ENCODE measurements around the gene EPB41L5.
"Not testable (repeated sequence)": the region's sequence is repeated elsewhere in the genome, so short reads cannot be mapped to it uniquely, and the experiment has no call there.

EPB41L5 gene

DNA sequence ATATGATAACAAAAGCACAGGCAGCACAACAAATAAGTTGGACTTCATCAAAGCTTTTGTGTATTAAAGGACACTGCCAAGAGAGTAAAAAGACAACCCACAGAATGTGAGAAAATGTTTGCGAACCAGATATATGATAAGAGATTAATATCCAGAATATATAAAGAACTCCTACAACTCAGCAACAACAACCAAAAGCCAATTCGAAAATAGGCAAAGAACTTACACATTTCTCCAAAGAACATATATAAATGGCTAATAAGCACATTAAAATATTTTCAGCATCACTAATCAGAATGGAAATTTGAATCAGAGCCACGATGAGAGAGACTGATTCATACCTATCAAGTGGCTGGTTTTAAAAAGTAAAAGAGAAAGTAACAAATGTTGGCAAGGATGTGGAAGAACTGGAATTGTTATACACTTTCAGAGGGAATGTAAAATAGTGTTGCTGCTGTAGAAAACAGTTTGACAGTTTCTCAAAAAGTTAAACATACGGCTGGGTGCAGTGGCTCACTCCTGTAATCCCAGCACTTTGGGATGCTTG lies 25.2 kb downstream of the EPB41L5 start:
- H3K4me3 Mint-ChIP-seq, result no peak overlapping the region
- H3K36me3 Mint-ChIP-seq (ENCODE audit: insufficient read depth), result no peaks in the 10 kb centered on the region
- peaks cover 5% of the 10 kb centered on the region for H3K4me1 Mint-ChIP-seq
- H3K27me3 Mint-ChIP-seq, result no peaks in the 10 kb centered on the region
- DNase-seq (ENCODE audit: low spot score in 2 of 2) (no peak), ATAC-seq (replicated peaks; ENCODE audit: extremely low read depth, poor library complexity, severe bottlenecking) (no peak)
- H3K9me3 Mint-ChIP-seq, result no peaks in the 10 kb centered on the region
- no peak overlapping the region for H3K27ac Mint-ChIP-seq (ENCODE audit: low read depth)

- H3K27me3 Mint-ChIP-seq, result no peaks in the 10 kb centered on the region
- no peaks in the 10 kb centered on the region for H3K36me3 Mint-ChIP-seq (ENCODE audit: insufficient read depth)
- peaks cover 11% of the 10 kb centered on the region for H3K4me1 Mint-ChIP-seq
- no peak overlapping the region for H3K4me3 Mint-ChIP-seq
- no peaks in the 10 kb centered on the region for H3K9me3 Mint-ChIP-seq
- H3K27ac Mint-ChIP-seq (ENCODE audit: low read depth), result peak overlapping the region; percentile 70
- DNase-seq (ENCODE audit: low spot score in 2 of 2) (no peak), ATAC-seq (replicated peaks; ENCODE audit: extremely low read depth, poor library complexity, severe bottlenecking) (no peak)
These were observed 29.5 kb downstream of the EPB41L5 start for GRCh38 chr2:120042359-120042758.

GRCh38 chr2:120044336-120044735 lies 31.5 kb downstream of the EPB41L5 start:
- H3K4me3 Mint-ChIP-seq, result no peak overlapping the region
- no peaks in the 10 kb centered on the region for H3K9me3 Mint-ChIP-seq
- no peak overlapping the region for H3K27ac Mint-ChIP-seq (ENCODE audit: low read depth)
- H3K27me3 Mint-ChIP-seq, result no peaks in the 10 kb centered on the region
- DNase-seq (ENCODE audit: low spot score in 2 of 2) (no peak), ATAC-seq (replicated peaks; ENCODE audit: extremely low read depth, poor library complexity, severe bottlenecking) (no peak)
- H3K36me3 Mint-ChIP-seq (ENCODE audit: insufficient read depth), result no peaks in the 10 kb centered on the region
- H3K4me1 Mint-ChIP-seq, result peaks cover 16% of the 10 kb centered on the region

- not testable (repeated sequence) for H3K36me3 Mint-ChIP-seq (ENCODE audit: insufficient read depth); ATAC-seq (replicated peaks; ENCODE audit: extremely low read depth, poor library complexity, severe bottlenecking); H3K27me3 Mint-ChIP-seq; H3K4me3 Mint-ChIP-seq; H3K27ac Mint-ChIP-seq (ENCODE audit: low read depth); DNase-seq (ENCODE audit: low spot score in 2 of 2); H3K9me3 Mint-ChIP-seq
- peaks cover 21% of the 10 kb centered on the region for H3K4me1 Mint-ChIP-seq
These were observed 32.9 kb downstream of the EPB41L5 start for GRCh38 chr2:120045775-120046174.

GRCh38 chr2:120046252-120046651 lies 33.4 kb downstream of the EPB41L5 start:
- not testable (repeated sequence) for DNase-seq (ENCODE audit: low spot score in 2 of 2); H3K4me3 Mint-ChIP-seq; H3K27ac Mint-ChIP-seq (ENCODE audit: low read depth); H3K27me3 Mint-ChIP-seq; H3K9me3 Mint-ChIP-seq; H3K36me3 Mint-ChIP-seq (ENCODE audit: insufficient read depth); ATAC-seq (replicated peaks; ENCODE audit: extremely low read depth, poor library complexity, severe bottlenecking)
- H3K4me1 Mint-ChIP-seq, result peaks cover 21% of the 10 kb centered on the region

- H3K4me3 Mint-ChIP-seq, result no peak overlapping the region
These were observed 39.7 kb downstream of the EPB41L5 start for GRCh38 chr2:120052597-120052996.

DNA sequence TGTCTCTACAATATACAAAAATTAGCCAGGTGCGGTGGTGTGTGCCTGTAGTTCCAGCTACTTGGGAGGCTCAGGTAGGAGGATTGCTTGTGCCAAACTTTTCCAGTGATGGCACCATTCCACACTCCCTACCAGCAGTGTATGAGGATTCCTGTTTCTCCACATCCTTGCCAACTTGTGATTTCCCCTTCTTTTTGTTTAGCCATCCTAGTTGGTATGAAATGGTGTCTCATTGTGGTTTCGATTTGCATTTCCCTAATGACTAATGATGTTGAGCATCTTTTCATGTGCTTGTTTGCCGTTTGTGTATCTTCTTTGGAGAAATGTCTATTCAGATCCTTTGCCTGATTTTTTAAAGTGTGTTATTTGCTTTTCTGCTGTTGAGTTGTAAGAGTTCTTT lies 41.0 kb downstream of the EPB41L5 start:
- Mint-ChIP-seq H3K4me1 (peaks cover 8% of the 10 kb centered on the region), H3K4me3 (no peak overlapping the region), H3K36me3 (ENCODE audit: insufficient read depth) (no peaks in the 10 kb centered on the region), H3K27me3 (no peaks in the 10 kb centered on the region), H3K27ac (ENCODE audit: low read depth) (no peak overlapping the region), H3K9me3 (peaks cover 7% of the 10 kb centered on the region)
- DNase-seq (ENCODE audit: low spot score in 2 of 2) (no peak), ATAC-seq (replicated peaks; ENCODE audit: extremely low read depth, poor library complexity, severe bottlenecking) (no peak)

More at GRCh38 chr2:120052597-120052996, 39.7 kb downstream of the EPB41L5 start:
- peaks cover 15% of the 10 kb centered on the region for H3K4me1 Mint-ChIP-seq
- no peak overlapping the region for H3K27ac Mint-ChIP-seq (ENCODE audit: low read depth)
- peaks cover 7% of the 10 kb centered on the region for H3K9me3 Mint-ChIP-seq
- no peaks in the 10 kb centered on the region for H3K36me3 Mint-ChIP-seq (ENCODE audit: insufficient read depth)
- no peaks in the 10 kb centered on the region for H3K27me3 Mint-ChIP-seq
- no peak for ATAC-seq (replicated peaks; ENCODE audit: extremely low read depth, poor library complexity, severe bottlenecking)
- no peak for DNase-seq (ENCODE audit: low spot score in 2 of 2)

- Mint-ChIP-seq H3K36me3 (ENCODE audit: insufficient read depth) (no peaks in the 10 kb centered on the region), H3K4me3 (no peak overlapping the region), H3K9me3 (no peaks in the 10 kb centered on the region), H3K4me1 (no peaks in the 10 kb centered on the region), H3K27ac (ENCODE audit: low read depth) (no peak overlapping the region), H3K27me3 (no peaks in the 10 kb centered on the region)
- no peak for ATAC-seq (replicated peaks; ENCODE audit: extremely low read depth, poor library complexity, severe bottlenecking)
- no peak for DNase-seq (ENCODE audit: low spot score in 2 of 2)
These were observed 46.6 kb downstream of the EPB41L5 start for GRCh38 chr2:120059483-120059882.

DNA sequence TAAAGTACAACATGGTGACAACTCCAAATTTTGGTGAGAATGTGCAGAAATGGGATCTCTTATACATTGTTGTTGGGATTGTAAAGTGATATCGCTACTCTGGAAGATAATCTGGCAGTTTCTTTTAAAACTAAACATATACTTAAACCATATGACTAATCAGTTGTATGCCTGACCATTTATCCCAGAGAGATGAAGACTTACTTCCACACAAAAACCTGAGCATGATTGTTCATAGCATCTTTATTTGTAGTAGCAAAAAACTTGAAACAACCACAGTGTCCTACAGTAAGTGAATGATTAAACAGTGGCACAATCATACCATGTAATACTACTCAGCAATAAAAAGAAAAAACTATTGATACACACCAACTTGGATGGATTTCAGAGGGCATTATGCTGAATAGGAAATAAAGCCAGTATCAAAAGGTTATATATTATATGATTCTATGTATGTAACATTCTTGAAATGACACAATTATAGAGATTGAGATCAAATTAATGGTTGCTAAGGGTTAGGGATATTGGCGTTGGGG lies 47.3 kb downstream of the EPB41L5 start:
- no peaks in the 10 kb centered on the region for H3K36me3 Mint-ChIP-seq (ENCODE audit: insufficient read depth)
- DNase-seq (ENCODE audit: low spot score in 2 of 2) (no peak), ATAC-seq (replicated peaks; ENCODE audit: extremely low read depth, poor library complexity, severe bottlenecking) (no peak)
- H3K4me3 Mint-ChIP-seq, result no peak overlapping the region
- H3K27me3 Mint-ChIP-seq, result no peaks in the 10 kb centered on the region
- H3K9me3 Mint-ChIP-seq, result no peaks in the 10 kb centered on the region
- no peak overlapping the region for H3K27ac Mint-ChIP-seq (ENCODE audit: low read depth)
- H3K4me1 Mint-ChIP-seq, result no peaks in the 10 kb centered on the region

- no peak overlapping the region for H3K4me3 Mint-ChIP-seq
- no peaks in the 10 kb centered on the region for H3K4me1 Mint-ChIP-seq
- no peaks in the 10 kb centered on the region for H3K9me3 Mint-ChIP-seq
- ATAC-seq (replicated peaks; ENCODE audit: extremely low read depth, poor library complexity, severe bottlenecking), result no peak
- no peak overlapping the region for H3K27ac Mint-ChIP-seq (ENCODE audit: low read depth)
- no peaks in the 10 kb centered on the region for H3K36me3 Mint-ChIP-seq (ENCODE audit: insufficient read depth)
- no peaks in the 10 kb centered on the region for H3K27me3 Mint-ChIP-seq
- no peak for DNase-seq (ENCODE audit: low spot score in 2 of 2)
These were observed 51.8 kb downstream of the EPB41L5 start for GRCh38 chr2:120064664-120065063.

GRCh38 chr2:120066800-120067547 lies 54.1 kb downstream of the EPB41L5 start:
- H3K4me1 Mint-ChIP-seq, result no peaks in the 10 kb centered on the region
- no peak overlapping the region for H3K4me3 Mint-ChIP-seq
- no peaks in the 10 kb centered on the region for H3K9me3 Mint-ChIP-seq
- DNase-seq (ENCODE audit: low spot score in 2 of 2) (no peak), ATAC-seq (replicated peaks; ENCODE audit: extremely low read depth, poor library complexity, severe bottlenecking) (no peak)
- no peak overlapping the region for H3K27ac Mint-ChIP-seq (ENCODE audit: low read depth)
- no peaks in the 10 kb centered on the region for H3K36me3 Mint-ChIP-seq (ENCODE audit: insufficient read depth)
- no peaks in the 10 kb centered on the region for H3K27me3 Mint-ChIP-seq

GRCh38 chr2:120068040-120068658 lies 55.3 kb downstream of the EPB41L5 start:
- H3K4me3 Mint-ChIP-seq; DNase-seq (ENCODE audit: low spot score in 2 of 2); H3K27me3 Mint-ChIP-seq; H3K4me1 Mint-ChIP-seq; H3K9me3 Mint-ChIP-seq; H3K27ac Mint-ChIP-seq (ENCODE audit: low read depth); ATAC-seq (replicated peaks; ENCODE audit: extremely low read depth, poor library complexity, severe bottlenecking); H3K36me3 Mint-ChIP-seq (ENCODE audit: insufficient read depth): not testable (repeated sequence)

DNA sequence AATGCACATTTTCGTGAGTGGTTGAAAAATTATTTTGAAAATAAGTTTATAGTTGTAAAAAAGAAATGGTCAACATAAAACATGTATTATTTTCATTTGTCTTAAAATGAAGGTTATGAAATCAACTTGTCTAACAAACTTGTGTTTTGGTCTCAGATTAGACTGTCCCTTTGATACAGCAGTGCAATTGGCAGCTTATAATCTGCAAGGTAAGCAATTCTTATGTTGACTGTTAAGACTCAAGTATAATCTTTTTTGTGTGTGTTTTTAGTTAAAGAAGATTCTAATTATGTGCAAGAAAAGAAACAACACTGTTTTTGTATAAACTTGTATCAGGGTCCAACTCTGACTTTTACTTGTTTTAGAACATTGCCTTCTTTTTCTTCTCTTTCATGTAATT lies 62.7 kb downstream of the EPB41L5 start:
- ATAC-seq (replicated peaks; ENCODE audit: extremely low read depth, poor library complexity, severe bottlenecking), result no peak
- no peak for DNase-seq (ENCODE audit: low spot score in 2 of 2)
- no peaks in the 10 kb centered on the region for H3K9me3 Mint-ChIP-seq
- H3K4me3 Mint-ChIP-seq, result no peak overlapping the region
- H3K27me3 Mint-ChIP-seq, result no peaks in the 10 kb centered on the region
- H3K4me1 Mint-ChIP-seq, result no peaks in the 10 kb centered on the region
- no peak overlapping the region for H3K27ac Mint-ChIP-seq (ENCODE audit: low read depth)
- peaks cover 2% of the 10 kb centered on the region for H3K36me3 Mint-ChIP-seq (ENCODE audit: insufficient read depth)

Measured in central memory CD8-positive, alpha-beta T cell (primary cell).